K562 (cell line): ENCODE measurements around the gene DUSP16. TPM values are rescaled to one million over a fixed set of nuclear protein-coding genes. Genes with fewer than 3 reads are reported as not detected.

Experiments
- ATAC-seq: fragments of 200-7000 bp; cut with Tn5 transposase; 3 replicates; pipeline ENCODE4 v1.9.1; 2020; ENCODE audit warnings: moderate library complexity
- BruUV-seq: library from RNA; stranded (reverse); fragments of 400-500 nt; replicated peaks from 2 replicates; lab custom pipeline; 2021; lab: Mats Ljungman, UMichigan
- CTCF ChIA-PET: fragments of 300-600 bp; formaldehyde crosslinking; extraction: SDS; loops from one replicate; lab custom pipeline; 2021; ENCODE audit warnings: low intra/inter-chr PET ratio; lab: Yijun Ruan, JAX
- POLR2A ChIA-PET: fragments of 300-600, 350-650 bp; sonication (Branson Sonifier 250); formaldehyde crosslinking; extraction: SDS; loops from one replicate; lab custom pipeline; 2021; ENCODE audit warnings: antibody characterized with exemption, inconsistent platforms; lab: Yijun Ruan, JAX
- DNase-seq, 4 experiments: peaks; one replicate each; pipeline versions ENCODE4 v3.0.0 to v3.0.0-alpha.2; 2011 to 2018; ENCODE audit warnings: low spot score in 3 of 4, mixed read lengths in 3 of 4; ENCODE audit errors: extremely low read depth in 1 of 4
- FAIRE-seq: peaks from 2 replicates; lab custom pipeline; 2011; peaks lifted over from hg19 to GRCh38; lab: Jason Lieb, UNC
- H2AFZ ChIP-seq: 2 replicates; pipeline ENCODE4 v1.6.0; 2011; ENCODE audit warnings: low read depth, low read length, control low read depth, inconsistent platforms
- H3K27ac ChIP-seq: fragments of 200-600 bp; 3 replicates; pipeline ENCODE4 v1.8.0; 2011; ENCODE audit warnings: low read depth, mild to moderate bottlenecking, control low read depth, inconsistent platforms, low read length, moderate library complexity, mixed read lengths; ENCODE audit errors: extremely low read depth
- H3K27me3 ChIP-seq, 2 experiments: fragments of 300-600 bp in 1 of 2; 2 replicates in 1 of 2; 3 replicates in 1 of 2; pipeline versions ENCODE4 v1.6.0 to v1.8.0; 2011; ENCODE audit warnings: inconsistent platforms in 2 of 2, low read length in 2 of 2, mild to moderate bottlenecking in 1 of 2, mixed read lengths in 1 of 2, moderate library complexity in 1 of 2; ENCODE audit not compliant: control insufficient read depth in 2 of 2, insufficient read depth in 2 of 2
- H3K36me3 ChIP-seq: fragments of 300-600 bp; 3 replicates; pipeline ENCODE4 v1.8.0; 2011; ENCODE audit warnings: mild to moderate bottlenecking, low read length, inconsistent platforms; ENCODE audit not compliant: control insufficient read depth, insufficient read depth
- H3K4me1 ChIP-seq, 2 experiments: fragments of 200-600 bp in 1 of 2; replicated peaks in 1 of 2; 2 replicates in 1 of 2; 3 replicates in 1 of 2; pipeline versions ENCODE4 v1.5.1 to v1.8.0; 2011; ENCODE audit warnings: inconsistent platforms in 2 of 2, low read length in 2 of 2, mild to moderate bottlenecking in 1 of 2, mixed read lengths in 1 of 2, moderate library complexity in 1 of 2; ENCODE audit not compliant: control insufficient read depth in 2 of 2, insufficient read depth in 2 of 2
- H3K4me2 ChIP-seq: 2 replicates; pipeline ENCODE4 v1.6.1; 2011; ENCODE audit warnings: low read length, control low read depth, inconsistent platforms, mixed read lengths; ENCODE audit not compliant: insufficient read depth
- H3K4me3 ChIP-seq: fragments of 200-600 bp; sonication (generic), shearing (Covaris generic); 2 replicates; pipeline ENCODE4 v1.5.1; 2016; ENCODE audit warnings: control low read depth, inconsistent platforms
- H3K79me2 ChIP-seq: fragments of 200-600 bp; 3 replicates; pipeline ENCODE4 v1.8.0; 2011; ENCODE audit warnings: low read length, inconsistent platforms; ENCODE audit not compliant: control insufficient read depth, insufficient read depth
- H3K9ac ChIP-seq, 2 experiments: 2 replicates each; pipeline versions ENCODE4 v1.6.0 to v1.6.1; 2011; ENCODE audit warnings: low read depth in 2 of 2, low read length in 2 of 2, control low read depth in 1 of 2, inconsistent platforms in 1 of 2, mild to moderate bottlenecking in 1 of 2, mixed read lengths in 1 of 2; ENCODE audit not compliant: insufficient read depth in 1 of 2
- H3K9me1 ChIP-seq: one replicate; pipeline ENCODE4 v1.6.0; 2011; ENCODE audit warnings: inconsistent platforms, mild to moderate bottlenecking, low read length, moderate library complexity; ENCODE audit not compliant: control insufficient read depth, insufficient read depth
- H3K9me3 ChIP-seq: replicated peaks from 2 replicates; pipeline ENCODE4 v1.5.1; 2011; ENCODE audit warnings: low read depth, low read length, inconsistent platforms; ENCODE audit not compliant: control insufficient read depth, insufficient read depth
- H4K20me1 ChIP-seq: replicated peaks from 2 replicates; pipeline ENCODE4 v1.6.1; 2011; ENCODE audit warnings: low read length, inconsistent platforms, mixed read lengths; ENCODE audit not compliant: control insufficient read depth, insufficient read depth
- EHMT2 ChIP-seq: fragments of 450-650 bp; IDR thresholded peaks from 2 replicates; pipeline ENCODE4 v1.6.1; 2018; ENCODE audit warnings: antibody characterized with exemption
- FOXJ2 ChIP-seq: fragments of 200-800 bp; sonication (Bioruptor generic); IDR thresholded peaks from 2 replicates; pipeline ENCODE4 v1.6.1; 2016; ENCODE audit warnings: missing genetic modification characterization, missing compliant biosample characterization
- KLF16 ChIP-seq: IDR thresholded peaks from 2 replicates; pipeline ENCODE4 v1.6.1; 2016; ENCODE audit warnings: antibody characterized with exemption
- MTA3 ChIP-seq: fragments of 450-650 bp; formaldehyde crosslinking; IDR thresholded peaks from 2 replicates; pipeline ENCODE4 v1.6.1; 2017; ENCODE audit warnings: mild to moderate bottlenecking, borderline replicate concordance
- MYNN ChIP-seq, 2 experiments: sonication (generic); formaldehyde crosslinking in 1 of 2; IDR thresholded peaks; 2 replicates each; pipeline versions ENCODE4 v1.5.0 to v1.6.1; 2016 to 2020; ENCODE audit warnings: antibody characterized with exemption in 1 of 2, missing genetic modification reagents in 1 of 2
- RBM17 ChIP-seq: fragments of 200-400 bp; formaldehyde crosslinking; IDR thresholded peaks from 2 replicates; pipeline ENCODE4 v1.6.1; 2017; ENCODE audit warnings: low read depth, mild to moderate bottlenecking, low read length, borderline replicate concordance
- TEAD1 ChIP-seq, 2 experiments: fragments of 450-650 bp in 1 of 2; sonication (generic) in 1 of 2; formaldehyde crosslinking; IDR thresholded peaks; 2 replicates each; pipeline versions ENCODE4 v1.4.0 to v1.8.0; 2020 to 2022; ENCODE audit warnings: mild to moderate bottlenecking in 2 of 2, missing genetic modification reagents in 1 of 2
- ZKSCAN1 ChIP-seq: fragments of 150-350 bp; IDR thresholded peaks from 2 replicates; pipeline ENCODE4 v1.6.1; 2016; ENCODE audit warnings: low read depth, low read length
- ZNF217 ChIP-seq: sonication (generic); formaldehyde crosslinking; IDR thresholded peaks from 2 replicates; pipeline ENCODE4 v1.8.0; 2022; ENCODE audit warnings: mild to moderate bottlenecking, missing genetic modification reagents
- ZNF263 ChIP-seq: sonication (generic); formaldehyde crosslinking; IDR thresholded peaks from 2 replicates; pipeline ENCODE4 v1.8.0; 2022; ENCODE audit warnings: mild to moderate bottlenecking, missing genetic modification reagents, borderline replicate concordance
- ZNF277 ChIP-seq: fragments of 250-450 bp; sonication (Bioruptor Pico); IDR thresholded peaks from 2 replicates; pipeline ENCODE4 v1.8.0; 2022; ENCODE audit warnings: inconsistent platforms, mild to moderate bottlenecking, moderate library complexity, borderline replicate concordance
- ZNF589 ChIP-seq: fragments of 200-800 bp; sonication (Bioruptor generic); IDR thresholded peaks from 2 replicates; pipeline ENCODE4 v1.6.1; 2016; ENCODE audit warnings: low read depth, missing genetic modification characterization, missing compliant biosample characterization
- in situ Hi-C: fragments of 300-500 bp; cut with MboI; formaldehyde crosslinking; loops from 4 replicates; pipeline ENCODE4 v1.15.0; 2018; ENCODE audit warnings: inconsistent platforms, mixed read lengths
- intact Hi-C: fragments of 100-400 bp; cut with micrococcal nuclease; formaldehyde crosslinking; loops from 2 replicates; pipeline ENCODE4 v1.14.2; 2022
- polyA plus RNA-seq, 8 experiments: library from polyadenylated mRNA; depleted of rRNA in 4 of 8; stranded (reverse) in 5 of 8; unstranded in 3 of 8; fragments of >200 nt; fragmentation: Nextera tagmentation in 2 of 8; fragmentation: Illumina TruSeq in 1 of 8; extraction: Ambion mirVana in 2 of 8; extraction: Trizol in 1 of 8; gene quantifications; 2 replicates each; pipeline versions ENCODE4 v1.2.1 to v1.2.3, GENCODE V29; 2011 to 2014; ENCODE audit warnings: inconsistent platforms in 1 of 8, missing spikeins in 1 of 8
- total RNA-seq, 7 experiments: library from RNA; depleted of rRNA in 6 of 7; stranded (reverse); fragments of >200 nt in 6 of 7; fragmentation: Illumina TruSeq in 2 of 7; extraction: Trizol in 2 of 7; gene quantifications; 2 replicates each; pipeline versions ENCODE4 v1.2.1 to v1.2.3, GENCODE V29; 2011 to 2021; ENCODE audit warnings: low replicate concordance in 1 of 7
- TF ChIP-seq, protein P1 (sequence below): fragments of 250-450 bp; sonication (Bioruptor Pico); IDR thresholded peaks from 2 replicates; pipeline ENCODE4 v1.9.0; 2021; ENCODE audit warnings: mild to moderate bottlenecking
- TF ChIP-seq, protein P2 (sequence below): fragments of 250-450 bp; sonication (Bioruptor Pico); IDR thresholded peaks from 2 replicates; pipeline ENCODE4 v1.5.1; 2021; ENCODE audit warnings: mild to moderate bottlenecking

Gene DUSP16
- total and polyA plus RNA-seq, 9 of the 15 experiments (the other 6 are each of a cell fraction or from before 2014, with no cell fraction given): 0.70 to 12.3 (median 5.7) TPM

DNA sequence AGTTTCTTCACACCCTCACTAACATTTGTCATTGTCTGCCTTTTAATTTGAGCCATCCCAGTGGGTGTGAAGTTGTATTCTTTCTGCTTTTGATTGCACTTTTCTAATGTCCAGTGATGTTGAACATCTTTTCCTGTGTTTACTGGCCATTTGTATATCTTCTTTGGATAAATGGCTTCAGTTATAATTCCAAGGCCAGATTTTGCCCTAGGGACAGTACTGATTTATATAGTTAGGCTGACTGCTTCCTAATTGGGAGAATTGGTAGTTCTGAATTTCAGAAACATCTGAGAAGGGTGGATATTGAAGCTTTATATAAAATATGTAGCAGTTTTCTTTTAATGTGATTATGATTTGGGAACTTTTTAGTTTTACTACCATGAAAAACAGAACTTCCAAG lies 108.3 kb downstream of the DUSP16 start:
- H3K79me2 ChIP-seq: no peaks in the 10 kb centered on the region
- no peak for ATAC-seq
- H3K4me3 ChIP-seq: no peak overlapping the region
- no peaks in the 10 kb centered on the region for H3K36me3 ChIP-seq
- H3K4me1 ChIP-seq: peaks cover 0 to 5% of the 10 kb centered on the region in 2 experiments; a peak in 1 of 5 replicates
- TF ChIP-seq FOXJ2 (no peak), ZNF263 (CRISPR knock-in tag) (no peak), ZNF277 (CRISPR knock-in tag) (no peak), ZNF589 (CRISPR knock-in tag) (no peak), TEAD1 (CRISPR knock-in tag; IDR thresholded peaks at IDR 0.05) (no peak), MYNN (IDR thresholded peaks at IDR 0.05) (no peak), MYNN (CRISPR knock-in tag; IDR thresholded peaks at IDR 0.05) (no peak), ZKSCAN1 (no peak), RBM17 (no peak), KLF16 (no peak), EHMT2 (no peak), ZNF217 (CRISPR knock-in tag) (no peak), MTA3 (no peak)
- TF ChIP-seq, protein P1, sequence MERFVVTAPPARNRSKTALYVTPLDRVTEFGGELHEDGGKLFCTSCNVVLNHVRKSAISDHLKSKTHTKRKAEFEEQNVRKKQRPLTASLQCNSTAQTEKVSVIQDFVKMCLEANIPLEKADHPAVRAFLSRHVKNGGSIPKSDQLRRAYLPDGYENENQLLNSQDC (CRISPR knock-in tag): no peak
- TF ChIP-seq, protein P2, sequence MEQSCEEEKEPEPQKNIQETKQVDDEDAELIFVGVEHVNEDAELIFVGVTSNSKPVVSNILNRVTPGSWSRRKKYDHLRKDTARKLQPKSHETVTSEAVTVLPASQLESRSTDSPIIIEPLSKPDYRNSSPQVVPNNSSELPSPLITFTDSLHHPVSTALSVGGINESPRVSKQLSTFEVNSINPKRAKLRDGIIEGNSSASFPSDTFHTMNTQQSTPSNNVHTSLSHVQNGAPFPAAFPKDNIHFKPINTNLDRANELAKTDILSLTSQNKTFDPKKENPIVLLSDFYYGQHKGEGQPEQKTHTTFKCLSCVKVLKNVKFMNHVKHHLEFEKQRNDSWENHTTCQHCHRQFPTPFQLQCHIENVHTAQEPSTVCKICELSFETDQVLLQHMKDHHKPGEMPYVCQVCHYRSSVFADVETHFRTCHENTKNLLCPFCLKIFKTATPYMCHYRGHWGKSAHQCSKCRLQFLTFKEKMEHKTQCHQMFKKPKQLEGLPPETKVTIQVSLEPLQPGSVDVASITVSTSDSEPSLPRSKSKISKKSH (CRISPR knock-in tag): no peak
- H3K27ac ChIP-seq: no peak overlapping the region
- H3K9me3 ChIP-seq: no peaks in the 10 kb centered on the region
- CTCF ChIA-PET: no interaction called here
- no peak for FAIRE-seq
- H4K20me1 ChIP-seq: no peaks in the 10 kb centered on the region
- H2AFZ ChIP-seq: no peak overlapping the region
- in situ Hi-C loops (no loop called here), intact Hi-C loops (no loop called here)
- POLR2A ChIA-PET: interaction anchor here (1.0 kb wide), 1 partner anchor 12 kb away, joined by 3 read pairs; no protein-coding TSS in a partner anchor
- no peaks in the 10 kb centered on the region for H3K27me3 ChIP-seq
- DNase-seq: no peak
- H3K9me1 ChIP-seq: no peaks in the 10 kb centered on the region
- no peak overlapping the region for H3K4me2 ChIP-seq
- BruUV-seq: no TSS peak
- H3K9ac ChIP-seq: no peak overlapping the region
